Measurements from ENCODE around the gene GPER1. TPM values are rescaled to one million over a fixed set of nuclear protein-coding genes. Genes with fewer than 3 reads are reported as not detected.

The GPER1 gene
- total RNA-seq, 1 donor from 2014 or later = 2.5 TPM

GRCh38 chr7:1054861-1055450, 33.0 kb upstream of the GPER1 start:
- no peak for DNase-seq (ENCODE audit: extremely low spot score, unreplicated experiment)
- Mint-ChIP-seq H3K27me3 (ENCODE audit: unreplicated experiment) (no peaks in the 10 kb centered on the region), H3K36me3 (ENCODE audit: unreplicated experiment) (peaks cover 2% of the 10 kb centered on the region)

DNA sequence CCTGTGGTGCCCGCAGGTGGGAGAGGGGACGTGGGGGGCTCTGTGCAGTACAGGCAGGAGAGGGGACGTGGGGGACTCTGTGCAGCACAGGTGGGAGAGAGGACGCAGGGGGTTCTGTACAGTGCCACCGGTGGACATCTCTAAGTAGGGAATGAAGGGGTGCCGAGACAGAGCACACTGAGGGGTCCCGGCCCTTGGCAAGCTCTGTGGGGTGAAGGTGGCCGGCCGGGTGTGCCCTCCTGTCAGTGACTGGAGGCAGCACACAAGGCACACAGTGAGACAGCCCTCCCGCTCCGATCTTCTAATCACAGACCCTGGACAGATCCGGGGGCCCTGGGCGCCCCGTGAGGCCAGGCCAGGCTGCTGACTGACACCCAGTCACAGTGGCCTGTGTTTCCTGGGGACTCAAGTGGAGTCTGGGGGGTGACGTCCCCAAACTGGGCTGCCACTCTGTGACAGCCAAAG, 32.4 kb upstream of the GPER1 start:
- H3K36me3 Mint-ChIP-seq (ENCODE audit: unreplicated experiment) = peaks cover 2% of the 10 kb centered on the region
- H3K4me3 Mint-ChIP-seq (ENCODE audit: unreplicated experiment) = no peak overlapping the region
- no peak overlapping the region for H3K27ac Mint-ChIP-seq (ENCODE audit: unreplicated experiment)
- H3K27me3 Mint-ChIP-seq (ENCODE audit: unreplicated experiment) = no peaks in the 10 kb centered on the region
- no peak for TF ChIP-seq CTCF (IDR thresholded peaks at IDR 0.05)
- no peak for DNase-seq (ENCODE audit: extremely low spot score, unreplicated experiment)
- no peaks in the 10 kb centered on the region for H3K9me3 Mint-ChIP-seq (ENCODE audit: unreplicated experiment)
- peaks cover 8% of the 10 kb centered on the region for H3K4me1 Mint-ChIP-seq (ENCODE audit: unreplicated experiment)

More at GRCh38 chr7:1054861-1055450, 33.0 kb upstream of the GPER1 start:
- Mint-ChIP-seq H3K9me3 (ENCODE audit: unreplicated experiment) (no peaks in the 10 kb centered on the region), H3K27ac (ENCODE audit: unreplicated experiment) (no peak overlapping the region), H3K4me3 (ENCODE audit: unreplicated experiment) (no peak overlapping the region), H3K4me1 (ENCODE audit: unreplicated experiment) (peaks cover 8% of the 10 kb centered on the region)
- TF ChIP-seq CTCF (IDR thresholded peaks at IDR 0.05) = no peak

DNA sequence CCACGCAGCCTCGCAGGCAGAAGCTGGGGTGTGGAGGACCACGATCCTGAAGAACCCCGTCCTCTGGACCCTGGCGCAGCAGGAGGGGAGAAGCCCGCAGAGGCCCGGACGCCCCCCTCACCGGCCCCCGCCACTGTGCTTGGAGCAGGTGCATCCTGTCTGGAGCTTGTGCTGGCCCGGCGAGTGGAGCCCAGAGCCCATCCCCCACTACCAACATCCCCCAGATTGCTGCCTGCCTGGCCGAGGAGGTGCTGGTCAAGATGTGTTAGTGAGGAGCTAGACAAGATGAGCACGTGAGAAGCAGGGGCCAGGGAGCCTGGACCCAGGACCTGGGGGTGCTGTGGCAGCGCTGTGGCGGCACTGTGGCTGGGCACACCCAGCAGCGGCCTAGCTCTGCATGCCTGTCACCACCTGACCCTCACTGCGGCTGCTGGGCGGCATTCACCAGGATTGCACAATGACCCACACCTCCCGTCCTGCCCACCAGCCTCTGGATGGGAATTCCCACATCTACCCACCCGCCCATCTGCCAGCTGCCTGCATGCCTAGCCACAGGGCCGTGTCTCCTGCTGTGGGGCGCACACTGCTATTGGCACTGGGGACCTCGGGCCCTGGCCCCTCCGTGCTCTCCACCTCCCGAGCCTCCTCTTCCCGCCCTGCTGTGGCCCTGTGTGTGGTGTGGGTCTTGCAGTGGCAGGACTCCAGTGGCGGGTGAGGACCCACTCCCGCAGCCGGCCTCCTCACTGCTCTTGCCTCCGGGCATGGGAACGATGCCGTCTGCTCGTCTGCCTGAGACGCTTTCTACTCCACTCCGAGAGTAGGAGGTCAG, 31.7 kb upstream of the GPER1 start:
- DNase-seq (ENCODE audit: extremely low spot score, unreplicated experiment) = no peak
- Mint-ChIP-seq H3K27me3 (ENCODE audit: unreplicated experiment) (no peaks in the 10 kb centered on the region), H3K27ac (ENCODE audit: unreplicated experiment) (no peak overlapping the region), H3K4me3 (ENCODE audit: unreplicated experiment) (no peak overlapping the region), H3K9me3 (ENCODE audit: unreplicated experiment) (no peaks in the 10 kb centered on the region), H3K4me1 (ENCODE audit: unreplicated experiment) (peaks cover 8% of the 10 kb centered on the region), H3K36me3 (ENCODE audit: unreplicated experiment) (peaks cover 2% of the 10 kb centered on the region)
- no peak for TF ChIP-seq CTCF (IDR thresholded peaks at IDR 0.05)

DNA sequence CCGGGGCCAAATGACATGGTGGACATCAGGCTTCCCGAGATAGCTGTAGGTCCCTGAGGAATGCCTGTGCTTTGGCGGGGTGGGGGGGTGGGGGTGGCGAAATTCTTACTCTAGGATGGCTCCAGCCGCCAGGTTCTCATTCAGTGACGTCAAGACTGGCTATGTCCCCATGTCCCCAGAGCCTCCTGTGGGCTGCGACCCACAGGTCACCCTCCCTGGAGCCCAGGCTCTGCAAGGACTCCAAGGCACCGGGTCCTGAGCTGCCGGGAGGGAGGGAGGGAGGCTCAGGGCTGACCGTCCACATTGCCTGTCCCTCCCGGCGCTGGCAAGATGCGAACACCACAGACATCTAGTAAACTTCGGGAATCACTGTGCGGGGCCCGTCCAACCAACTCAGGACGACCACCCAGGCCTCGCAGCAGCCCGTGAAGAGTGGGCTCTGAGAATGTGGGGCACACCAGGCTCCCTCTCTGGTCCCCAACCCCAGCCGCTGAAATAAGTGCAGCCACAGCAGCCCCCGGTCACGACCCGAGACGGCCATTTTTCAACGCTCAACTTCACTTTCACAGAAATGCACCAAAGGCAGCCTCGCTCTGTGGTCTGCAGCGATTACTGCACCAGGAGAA, 31.0 kb upstream of the GPER1 start:
- peaks cover 8% of the 10 kb centered on the region for H3K4me1 Mint-ChIP-seq (ENCODE audit: unreplicated experiment)
- H3K36me3 Mint-ChIP-seq (ENCODE audit: unreplicated experiment) = peaks cover 2% of the 10 kb centered on the region
- no peaks in the 10 kb centered on the region for H3K9me3 Mint-ChIP-seq (ENCODE audit: unreplicated experiment)
- H3K27ac Mint-ChIP-seq (ENCODE audit: unreplicated experiment) = no peak overlapping the region
- no peak for DNase-seq (ENCODE audit: extremely low spot score, unreplicated experiment)
- H3K27me3 Mint-ChIP-seq (ENCODE audit: unreplicated experiment) = no peaks in the 10 kb centered on the region
- TF ChIP-seq CTCF (IDR thresholded peaks at IDR 0.05) = no peak
- H3K4me3 Mint-ChIP-seq (ENCODE audit: unreplicated experiment) = no peak overlapping the region

Measured in osteocyte (in vitro differentiated cells).